ENCODE measurements around the gene OR2AT4.

DNA sequence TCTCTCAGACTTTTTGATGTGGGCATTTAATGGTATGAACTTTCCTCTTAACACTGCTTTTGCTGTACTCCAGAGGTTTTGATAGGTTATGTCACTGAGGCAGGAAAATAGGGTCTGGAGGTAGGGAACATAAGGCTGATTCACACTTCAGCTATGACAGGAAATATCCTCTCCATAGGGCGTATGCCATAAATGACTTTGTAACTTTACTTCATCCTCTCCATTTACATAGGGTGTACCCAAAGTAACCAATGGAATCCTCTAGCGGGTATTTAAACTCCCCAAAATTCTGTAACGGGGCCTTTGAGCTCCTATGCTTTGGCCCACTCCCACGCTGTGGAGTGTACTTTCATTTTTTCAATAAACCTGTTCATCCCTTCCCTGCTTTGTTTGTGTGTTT lies 49.5 kb downstream of the OR2AT4 start:
- TF ChIP-seq POLR2AphosphoS5 (IDR thresholded peaks at IDR 0.05; ENCODE audit: low read depth, low read length) (no peak), SIN3A (IDR thresholded peaks at IDR 0.05; ENCODE audit: borderline replicate concordance, insufficient read depth, low read length) (no peak), TAF1 (IDR thresholded peaks at IDR 0.05; ENCODE audit: borderline replicate concordance, insufficient read depth, low read length) (no peak)
